Measurements from ENCODE around the gene LEF1. TPM values are rescaled to one million over a fixed set of nuclear protein-coding genes. Genes with fewer than 3 reads are reported as not detected.

The LEF1 gene
- total RNA-seq, 3 donors from 2014 or later: 2.6 to 7.6 (median 7.2) TPM

DNA sequence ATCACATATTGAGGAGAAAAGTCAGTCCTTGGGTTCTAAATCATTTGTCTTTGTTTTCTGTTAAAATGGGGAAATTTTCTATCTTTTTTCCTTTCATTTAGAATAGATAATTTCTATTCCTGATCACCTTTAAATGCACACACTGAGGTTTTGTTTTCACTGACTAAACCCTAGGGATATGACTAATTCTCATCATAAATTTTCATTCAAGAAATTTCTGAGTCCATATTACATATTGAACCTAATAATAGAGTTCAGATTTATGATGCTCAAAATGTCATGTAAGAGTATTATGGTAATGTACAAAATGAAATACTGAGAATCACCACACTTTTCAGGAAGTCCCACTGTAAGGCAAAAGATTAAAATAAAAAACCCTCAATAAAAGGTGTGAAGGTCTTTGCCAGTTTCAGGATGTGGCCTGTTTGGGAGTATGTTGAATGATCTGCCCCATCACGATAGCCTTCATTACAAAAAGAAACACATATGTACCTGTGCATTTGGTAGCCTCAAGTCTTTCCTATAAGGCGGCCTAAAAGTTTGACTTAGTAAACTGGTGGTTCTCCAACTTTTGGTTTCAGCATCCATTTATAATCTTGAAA, 49.4 kb downstream of the LEF1 start:
- H3K27ac ChIP-seq: no peak overlapping the region
- DNase-seq (ENCODE audit: low spot score in 2 of 2): no peak
- no peaks in the 10 kb centered on the region for H3K9me3 ChIP-seq
- no peak for TF ChIP-seq POLR2A (IDR thresholded peaks at IDR 0.05)
- no peaks in the 10 kb centered on the region for H3K36me3 ChIP-seq
- H3K27me3 ChIP-seq: no peaks in the 10 kb centered on the region
- intact Hi-C loops (cut with DNase I; ENCODE audit: low total_unique reads): no loop called here
- no peaks in the 10 kb centered on the region for H3K4me1 ChIP-seq
- no peak overlapping the region for H3K4me3 ChIP-seq

GRCh38 chr4:108118505-108118904, 50.2 kb downstream of the LEF1 start:
- intact Hi-C loops (cut with DNase I; ENCODE audit: low total_unique reads): no loop called here
- H3K36me3 ChIP-seq: no peaks in the 10 kb centered on the region
- H3K4me3 ChIP-seq: no peak overlapping the region
- no peaks in the 10 kb centered on the region for H3K9me3 ChIP-seq
- H3K27ac ChIP-seq: no peak overlapping the region
- DNase-seq (ENCODE audit: low spot score in 2 of 2): no peak
- H3K27me3 ChIP-seq: no peaks in the 10 kb centered on the region
- TF ChIP-seq POLR2A (IDR thresholded peaks at IDR 0.05): no peak
- TF ChIP-seq POLR2AphosphoS5 (IDR thresholded peaks at IDR 0.05): no peak
- H3K4me1 ChIP-seq: no peaks in the 10 kb centered on the region

GRCh38 chr4:108117418-108118182, 51.1 kb downstream of the LEF1 start:
- intact Hi-C loops (cut with DNase I; ENCODE audit: low total_unique reads): no loop called here
- no peaks in the 10 kb centered on the region for H3K36me3 ChIP-seq
- no peak overlapping the region for H3K4me3 ChIP-seq
- DNase-seq (ENCODE audit: low spot score in 2 of 2): no peak
- TF ChIP-seq, protein P1, sequence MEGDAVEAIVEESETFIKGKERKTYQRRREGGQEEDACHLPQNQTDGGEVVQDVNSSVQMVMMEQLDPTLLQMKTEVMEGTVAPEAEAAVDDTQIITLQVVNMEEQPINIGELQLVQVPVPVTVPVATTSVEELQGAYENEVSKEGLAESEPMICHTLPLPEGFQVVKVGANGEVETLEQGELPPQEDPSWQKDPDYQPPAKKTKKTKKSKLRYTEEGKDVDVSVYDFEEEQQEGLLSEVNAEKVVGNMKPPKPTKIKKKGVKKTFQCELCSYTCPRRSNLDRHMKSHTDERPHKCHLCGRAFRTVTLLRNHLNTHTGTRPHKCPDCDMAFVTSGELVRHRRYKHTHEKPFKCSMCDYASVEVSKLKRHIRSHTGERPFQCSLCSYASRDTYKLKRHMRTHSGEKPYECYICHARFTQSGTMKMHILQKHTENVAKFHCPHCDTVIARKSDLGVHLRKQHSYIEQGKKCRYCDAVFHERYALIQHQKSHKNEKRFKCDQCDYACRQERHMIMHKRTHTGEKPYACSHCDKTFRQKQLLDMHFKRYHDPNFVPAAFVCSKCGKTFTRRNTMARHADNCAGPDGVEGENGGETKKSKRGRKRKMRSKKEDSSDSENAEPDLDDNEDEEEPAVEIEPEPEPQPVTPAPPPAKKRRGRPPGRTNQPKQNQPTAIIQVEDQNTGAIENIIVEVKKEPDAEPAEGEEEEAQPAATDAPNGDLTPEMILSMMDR (IDR thresholded peaks at IDR 0.05): no peak
- no peak for TF ChIP-seq POLR2AphosphoS5 (IDR thresholded peaks at IDR 0.05)
- TF ChIP-seq POLR2A (IDR thresholded peaks at IDR 0.05): no peak
- H3K27me3 ChIP-seq: no peaks in the 10 kb centered on the region
- H3K27ac ChIP-seq: no peak overlapping the region
- H3K4me1 ChIP-seq: no peaks in the 10 kb centered on the region
- H3K9me3 ChIP-seq: no peaks in the 10 kb centered on the region

DNA sequence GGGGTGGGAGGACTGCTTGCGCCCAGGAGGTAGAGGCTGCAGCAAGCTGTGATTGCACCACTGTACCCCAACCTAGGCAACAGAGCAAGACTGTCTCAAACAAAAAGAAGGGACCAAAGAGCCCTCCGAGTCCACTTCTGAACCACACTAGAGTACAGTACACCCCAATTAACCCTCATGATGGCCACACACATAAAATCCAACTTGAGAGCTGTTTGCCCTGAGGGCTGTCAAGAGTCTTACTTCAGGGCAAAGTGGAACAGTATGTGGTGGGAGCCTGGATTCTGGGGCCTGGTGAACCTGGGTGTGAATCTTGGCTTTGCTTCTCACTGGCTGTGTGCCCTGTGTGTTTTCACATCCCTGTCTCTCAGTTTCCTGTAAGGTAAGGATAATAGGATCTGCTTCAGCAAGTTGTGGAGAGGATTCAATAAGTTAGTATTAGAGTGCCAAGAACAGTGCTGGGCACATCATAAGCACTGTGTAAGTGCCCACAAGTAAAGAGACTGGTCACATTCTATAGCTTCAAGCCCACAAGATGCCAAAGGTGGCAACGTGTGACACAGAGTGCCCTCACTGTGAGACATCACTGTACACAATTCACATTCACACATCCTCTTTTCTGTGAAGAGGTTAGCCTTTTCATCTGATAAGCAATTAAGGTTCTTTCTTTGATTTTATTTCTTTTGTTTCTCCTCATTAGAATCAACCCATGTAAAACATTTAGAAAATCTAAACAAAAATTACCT, 52.1 kb downstream of the LEF1 start:
- H3K4me1 ChIP-seq: no peaks in the 10 kb centered on the region
- no peaks in the 10 kb centered on the region for H3K27me3 ChIP-seq
- intact Hi-C loops (cut with DNase I; ENCODE audit: low total_unique reads): no loop called here
- H3K9me3 ChIP-seq: no peaks in the 10 kb centered on the region
- no peak for DNase-seq (ENCODE audit: low spot score in 2 of 2)
- H3K27ac ChIP-seq: no peak overlapping the region
- TF ChIP-seq, protein P1 (IDR thresholded peaks at IDR 0.05): no peak
- TF ChIP-seq POLR2AphosphoS5 (IDR thresholded peaks at IDR 0.05) (no peak), POLR2A (IDR thresholded peaks at IDR 0.05) (no peak)
- H3K36me3 ChIP-seq: no peaks in the 10 kb centered on the region
- H3K4me3 ChIP-seq: no peak overlapping the region

DNA sequence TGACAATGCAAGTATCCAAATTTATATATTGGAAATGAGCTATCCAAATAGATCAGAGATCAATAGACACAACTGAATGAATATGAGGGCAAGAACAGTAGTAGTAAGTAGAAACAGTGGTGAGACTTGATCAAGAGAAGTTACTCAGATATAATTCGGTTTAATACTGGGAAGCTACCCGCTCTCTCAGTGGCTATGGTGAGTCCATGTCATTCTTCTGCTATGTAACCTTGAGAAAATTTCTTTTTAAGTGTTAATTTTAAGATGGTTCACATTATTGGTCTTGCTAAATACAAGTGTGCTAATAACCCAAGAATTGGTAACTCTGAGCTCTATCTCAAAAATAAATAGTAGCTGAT, 53.6 kb downstream of the LEF1 start:
- TF ChIP-seq, protein P1 (IDR thresholded peaks at IDR 0.05): no peak
- TF ChIP-seq POLR2AphosphoS5 (IDR thresholded peaks at IDR 0.05): no peak
- no peak for TF ChIP-seq POLR2A (IDR thresholded peaks at IDR 0.05)
- intact Hi-C loops (cut with DNase I; ENCODE audit: low total_unique reads): no loop called here
- no peaks in the 10 kb centered on the region for H3K4me1 ChIP-seq
- no peak for DNase-seq (ENCODE audit: low spot score in 2 of 2)
- no peak overlapping the region for H3K27ac ChIP-seq
- no peaks in the 10 kb centered on the region for H3K36me3 ChIP-seq
- no peaks in the 10 kb centered on the region for H3K27me3 ChIP-seq
- H3K4me3 ChIP-seq: no peak overlapping the region
- no peaks in the 10 kb centered on the region for H3K9me3 ChIP-seq

DNA sequence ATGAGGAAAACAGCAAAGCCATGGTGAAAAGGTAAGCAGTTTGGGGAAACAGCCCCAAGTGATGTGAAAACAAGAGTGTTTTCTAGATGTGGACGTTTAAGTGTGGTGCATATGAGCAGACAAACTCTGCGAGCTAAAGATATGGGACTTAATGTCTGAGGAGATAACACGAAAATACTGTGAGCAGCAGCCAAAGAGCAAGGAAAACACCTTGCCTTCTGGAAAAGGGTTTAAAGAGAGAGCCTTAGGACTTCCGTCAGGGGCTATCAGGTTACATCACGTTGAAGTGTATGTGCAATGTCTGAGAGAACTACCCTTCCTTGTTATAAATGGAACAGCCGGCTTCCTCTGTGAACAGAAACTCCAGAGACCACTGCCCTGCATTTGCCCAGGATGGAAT, 54.2 kb downstream of the LEF1 start:
- no peaks in the 10 kb centered on the region for H3K4me1 ChIP-seq
- TF ChIP-seq POLR2AphosphoS5 (IDR thresholded peaks at IDR 0.05) (no peak), POLR2A (IDR thresholded peaks at IDR 0.05) (no peak)
- TF ChIP-seq, protein P1 (IDR thresholded peaks at IDR 0.05): no peak
- H3K27ac ChIP-seq: no peak overlapping the region
- H3K27me3 ChIP-seq: no peaks in the 10 kb centered on the region
- no peak overlapping the region for H3K4me3 ChIP-seq
- no peak for DNase-seq (ENCODE audit: low spot score in 2 of 2)
- no peaks in the 10 kb centered on the region for H3K9me3 ChIP-seq
- H3K36me3 ChIP-seq: no peaks in the 10 kb centered on the region
- intact Hi-C loops (cut with DNase I; ENCODE audit: low total_unique reads): no loop called here
